HCT116 (cell line): ENCODE measurements around the gene AZIN2. TPM values are rescaled to one million over a fixed set of nuclear protein-coding genes. Genes with fewer than 3 reads are reported as not detected.
"Not testable (repeated sequence)": the region's sequence is repeated elsewhere in the genome, so short reads cannot be mapped to it uniquely, and the experiment has no call there.

Source experiments
- ATAC-seq: fragments of 200-7000 bp; cut with Tn5 transposase; 2 replicates; pipeline ENCODE4 v1.9.1; 2020; ENCODE audit warnings: mild to moderate bottlenecking, moderate library complexity
- BruUV-seq: library from RNA; stranded (reverse); fragments of 400-500 nt; replicated peaks from 2 replicates; lab custom pipeline; 2021; lab: Mats Ljungman, UMichigan
- CTCF ChIA-PET: fragments of 300-600 bp; sonication (Branson Sonifier 250); formaldehyde crosslinking; loops from one replicate; lab custom pipeline; 2021; ENCODE audit warnings: antibody characterized with exemption; lab: Charles Lee
- POLR2A ChIA-PET: fragments of 300-600, 350-600 bp; sonication (Branson Sonifier 250); formaldehyde crosslinking; loops from one replicate; lab custom pipeline; 2021; ENCODE audit warnings: antibody characterized with exemption; lab: Charles Lee
- RAD21 ChIA-PET, 2 experiments: fragments of 300-600 bp; sonication (Branson Sonifier 250); formaldehyde crosslinking; loops; one replicate each; lab custom pipeline; 2023; ENCODE audit warnings: low total read pairs in 2 of 2; ENCODE audit not compliant: uncharacterized antibody in 2 of 2, unreplicated experiment in 2 of 2, low non-redundant PET in 1 of 2; lab: Charles Lee
- DNase-seq: peaks from one replicate; pipeline ENCODE4 v3.0.0-alpha.2; 2010; ENCODE audit warnings: low read depth, low spot score
- H2AFZ ChIP-seq: fragments of 200-600 bp; shearing (Covaris generic), sonication (generic); 2 replicates; pipeline ENCODE4 v1.6.1; 2017; ENCODE audit warnings: low read depth, mixed run types, mixed read lengths, antibody characterized with exemption, low read length; ENCODE audit not compliant: poor library complexity, severe bottlenecking
- H3K27ac ChIP-seq: 2 replicates; pipeline ENCODE4 v1.5.1; 2012; ENCODE audit warnings: low read depth, low read length
- H3K27me3 ChIP-seq: fragments of 200-600 bp; sonication (generic); 2 replicates; pipeline ENCODE4 v1.6.1; 2016; ENCODE audit warnings: mixed run types, low read length, mixed read lengths; ENCODE audit not compliant: insufficient read depth
- H3K36me3 ChIP-seq, 2 experiments: fragments of 200-500 bp in 1 of 2; fragments of 200-600 bp in 1 of 2; sonication (Bioruptor generic) in 1 of 2; sonication (generic) in 1 of 2; 2 replicates each; pipeline versions ENCODE4 v1.5.1 to v1.6.1; 2014 to 2016; ENCODE audit warnings: low read length in 2 of 2, inconsistent platforms in 1 of 2, mixed read lengths in 1 of 2, mixed run types in 1 of 2; ENCODE audit not compliant: insufficient read depth in 2 of 2, control insufficient read depth in 1 of 2
- H3K4me1 ChIP-seq, 2 experiments: fragments of 200-600 bp in 1 of 2; sonication (generic) in 1 of 2; 2 replicates each; pipeline versions ENCODE4 v1.5.1 to v1.6.1; 2012 to 2017; ENCODE audit warnings: low read length in 2 of 2, inconsistent platforms in 1 of 2, mild to moderate bottlenecking in 1 of 2, mixed read lengths in 1 of 2, mixed run types in 1 of 2, moderate library complexity in 1 of 2; ENCODE audit not compliant: insufficient read depth in 2 of 2, control insufficient read depth in 1 of 2
- H3K4me2 ChIP-seq: fragments of 200-600 bp; sonication (generic); 2 replicates; pipeline ENCODE4 v1.6.1; 2017; ENCODE audit warnings: mixed run types, low read length, mixed read lengths
- H3K4me3 ChIP-seq, 2 experiments: fragments of 200-600 bp in 1 of 2; sonication (generic) in 1 of 2; replicated peaks in 1 of 2; 2 replicates each; pipeline ENCODE4 v1.5.1; 2011 to 2016; ENCODE audit warnings: low read length in 2 of 2, control low read depth in 1 of 2, low read depth in 1 of 2, mild to moderate bottlenecking in 1 of 2, mixed read lengths in 1 of 2, mixed run types in 1 of 2
- H3K79me2 ChIP-seq: fragments of 200-600 bp; sonication (generic); 2 replicates; pipeline ENCODE4 v1.6.1; 2017; ENCODE audit warnings: mild to moderate bottlenecking, mixed run types, low read length, moderate library complexity, mixed read lengths; ENCODE audit not compliant: insufficient read depth
- H3K9ac ChIP-seq: fragments of 200-600 bp; sonication (generic); 2 replicates; pipeline ENCODE4 v1.6.1; 2016; ENCODE audit warnings: low read length, mixed read lengths
- H3K9me2 ChIP-seq: fragments of 200-600 bp; sonication (generic), shearing (Covaris generic); 2 replicates; pipeline ENCODE4 v1.6.1; 2017; ENCODE audit warnings: mixed run types, mild to moderate bottlenecking, moderate library complexity; ENCODE audit not compliant: insufficient read depth
- H3K9me3 ChIP-seq, 2 experiments: fragments of 200-500 bp in 1 of 2; fragments of 200-600 bp in 1 of 2; sonication (Bioruptor generic) in 1 of 2; sonication (generic) in 1 of 2; 2 replicates each; pipeline ENCODE4 v1.6.1; 2014 to 2017; ENCODE audit warnings: low read length in 2 of 2, mixed read lengths in 2 of 2, inconsistent platforms in 1 of 2, low read depth in 1 of 2, mild to moderate bottlenecking in 1 of 2, mixed run types in 1 of 2, moderate library complexity in 1 of 2; ENCODE audit not compliant: control insufficient read depth in 1 of 2, insufficient read depth in 1 of 2
- H4K20me1 ChIP-seq: fragments of 200-600 bp; sonication (generic), shearing (Covaris generic); 2 replicates; pipeline ENCODE4 v1.6.1; 2017; ENCODE audit warnings: mixed run types, mild to moderate bottlenecking, moderate library complexity; ENCODE audit not compliant: insufficient read depth
- EZH2 ChIP-seq: fragments of 200-600 bp; sonication (generic); IDR thresholded peaks from 2 replicates; pipeline ENCODE4 v1.6.1; 2017; ENCODE audit warnings: antibody characterized with exemption, mixed run types
- EZH2phosphoT487 ChIP-seq: fragments of 200-600 bp; IDR thresholded peaks from 2 replicates; pipeline ENCODE4 v1.6.1; 2018; ENCODE audit warnings: antibody characterized with exemption, borderline replicate concordance
- POLR2AphosphoS5 ChIP-seq: IDR thresholded peaks from 2 replicates; pipeline ENCODE4 v1.6.1; 2011; ENCODE audit warnings: mild to moderate bottlenecking, low read depth, low read length, moderate library complexity
- RAD21 ChIP-seq: IDR thresholded peaks from 2 replicates; pipeline ENCODE4 v1.6.1; 2012; ENCODE audit warnings: low read depth, mild to moderate bottlenecking
- TCF7L2 ChIP-seq: IDR thresholded peaks from 2 replicates; pipeline ENCODE4 v1.7.0; 2011; ENCODE audit warnings: borderline replicate concordance, inconsistent platforms; ENCODE audit not compliant: insufficient read depth, insufficient read length; ENCODE audit errors: extremely low read depth
- intact Hi-C: fragments of 100-400 bp; cut with micrococcal nuclease; formaldehyde crosslinking; loops from 2 replicates; pipeline ENCODE4 v1.10.0; 2022
- total RNA-seq: library from RNA; stranded (reverse); gene quantifications from one replicate; pipeline ENCODE4 v1.2.1, GENCODE V29; 2021; ENCODE audit not compliant: unreplicated experiment
- TF ChIP-seq, protein P1 (sequence below): IDR thresholded peaks from 2 replicates; pipeline ENCODE4 v1.6.1; 2012; ENCODE audit warnings: low read depth

Gene AZIN2
- total RNA-seq, 1 experiment from 2014 or later, result 7.8 TPM

DNA sequence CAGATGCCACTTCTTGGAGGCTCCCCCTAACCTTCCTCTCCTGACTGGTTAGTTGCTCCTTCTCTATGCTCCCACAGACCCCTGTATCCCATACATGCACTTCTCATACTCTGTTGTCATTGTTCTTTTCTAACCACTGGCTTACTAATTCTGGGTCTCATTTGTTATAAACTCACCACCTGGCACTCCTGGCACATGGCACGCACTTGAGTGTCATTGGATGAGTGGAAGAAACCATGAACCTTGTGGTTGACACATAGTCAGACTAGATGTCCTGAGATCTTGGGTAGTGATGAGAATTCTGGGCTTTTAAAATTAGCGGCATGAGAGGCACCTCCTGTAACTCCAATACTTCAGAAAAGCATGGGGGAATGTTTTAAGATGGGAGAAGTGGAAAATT lies 51.6 kb downstream of the AZIN2 start (continued):
- TF ChIP-seq, protein P1, sequence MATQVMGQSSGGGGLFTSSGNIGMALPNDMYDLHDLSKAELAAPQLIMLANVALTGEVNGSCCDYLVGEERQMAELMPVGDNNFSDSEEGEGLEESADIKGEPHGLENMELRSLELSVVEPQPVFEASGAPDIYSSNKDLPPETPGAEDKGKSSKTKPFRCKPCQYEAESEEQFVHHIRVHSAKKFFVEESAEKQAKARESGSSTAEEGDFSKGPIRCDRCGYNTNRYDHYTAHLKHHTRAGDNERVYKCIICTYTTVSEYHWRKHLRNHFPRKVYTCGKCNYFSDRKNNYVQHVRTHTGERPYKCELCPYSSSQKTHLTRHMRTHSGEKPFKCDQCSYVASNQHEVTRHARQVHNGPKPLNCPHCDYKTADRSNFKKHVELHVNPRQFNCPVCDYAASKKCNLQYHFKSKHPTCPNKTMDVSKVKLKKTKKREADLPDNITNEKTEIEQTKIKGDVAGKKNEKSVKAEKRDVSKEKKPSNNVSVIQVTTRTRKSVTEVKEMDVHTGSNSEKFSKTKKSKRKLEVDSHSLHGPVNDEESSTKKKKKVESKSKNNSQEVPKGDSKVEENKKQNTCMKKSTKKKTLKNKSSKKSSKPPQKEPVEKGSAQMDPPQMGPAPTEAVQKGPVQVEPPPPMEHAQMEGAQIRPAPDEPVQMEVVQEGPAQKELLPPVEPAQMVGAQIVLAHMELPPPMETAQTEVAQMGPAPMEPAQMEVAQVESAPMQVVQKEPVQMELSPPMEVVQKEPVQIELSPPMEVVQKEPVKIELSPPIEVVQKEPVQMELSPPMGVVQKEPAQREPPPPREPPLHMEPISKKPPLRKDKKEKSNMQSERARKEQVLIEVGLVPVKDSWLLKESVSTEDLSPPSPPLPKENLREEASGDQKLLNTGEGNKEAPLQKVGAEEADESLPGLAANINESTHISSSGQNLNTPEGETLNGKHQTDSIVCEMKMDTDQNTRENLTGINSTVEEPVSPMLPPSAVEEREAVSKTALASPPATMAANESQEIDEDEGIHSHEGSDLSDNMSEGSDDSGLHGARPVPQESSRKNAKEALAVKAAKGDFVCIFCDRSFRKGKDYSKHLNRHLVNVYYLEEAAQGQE, result no peak
- TF ChIP-seq, all 23 proteins: peak for 0

DNA sequence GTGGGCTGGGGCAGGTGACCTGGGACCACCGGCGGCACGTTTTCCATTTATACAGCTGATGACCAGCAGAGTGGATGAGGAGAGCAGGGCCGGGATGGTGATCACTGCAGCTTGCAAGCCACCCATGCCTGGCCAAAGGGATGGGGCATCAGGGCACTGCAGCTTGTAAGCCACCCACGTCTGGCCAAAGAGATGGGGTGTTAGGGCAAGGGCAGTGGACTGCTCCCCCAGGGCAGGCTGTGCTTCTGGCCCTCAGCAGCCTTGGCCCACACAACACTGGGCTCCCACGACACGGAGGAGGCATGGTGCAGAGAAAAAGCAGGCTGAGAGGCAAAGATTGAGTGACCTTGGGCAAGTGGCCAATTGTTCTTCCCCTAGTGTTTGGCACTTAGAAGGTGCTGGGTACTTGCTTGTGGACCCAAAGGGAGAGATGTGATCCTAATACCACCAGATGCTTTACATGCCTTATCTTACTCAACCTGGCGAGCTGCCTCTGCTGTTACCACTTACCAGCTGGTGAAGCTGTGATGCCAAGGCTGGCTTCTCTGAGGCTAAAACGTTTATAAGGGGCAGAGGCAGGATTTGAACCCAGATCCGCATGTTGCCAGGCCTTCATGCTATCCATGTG lies 52.6 kb downstream of the AZIN2 start:
- ChIA-PET CTCF (no interaction called here), POLR2A (no interaction called here), RAD21 (no interaction called here)
- Histone ChIP-seq H2AFZ (no peak overlapping the region), H3K4me3 (no peak overlapping the region), H3K9me2 (no peaks in the 10 kb centered on the region), H3K36me3 (no peaks in the 10 kb centered on the region), H3K27me3 (no peaks in the 10 kb centered on the region), H3K4me2 (no peak overlapping the region), H3K9ac (no peak overlapping the region), H3K4me1 (peaks cover 0 to 2% of the 10 kb centered on the region in 2 experiments; a peak in 1 of 4 replicates), H3K9me3 (no peaks in the 10 kb centered on the region), H3K27ac (no peak overlapping the region), H4K20me1 (no peaks in the 10 kb centered on the region), H3K79me2 (no peaks in the 10 kb centered on the region)
- intact Hi-C loops, result no loop called here
- no TSS peak for BruUV-seq
- no peak for TF ChIP-seq POLR2AphosphoS5
- no peak for TF ChIP-seq EZH2
- TF ChIP-seq EZH2phosphoT487, result no peak
- no peak for TF ChIP-seq RAD21
- TF ChIP-seq TCF7L2, result no peak
- no peak for DNase-seq
- no peak for ATAC-seq

DNA sequence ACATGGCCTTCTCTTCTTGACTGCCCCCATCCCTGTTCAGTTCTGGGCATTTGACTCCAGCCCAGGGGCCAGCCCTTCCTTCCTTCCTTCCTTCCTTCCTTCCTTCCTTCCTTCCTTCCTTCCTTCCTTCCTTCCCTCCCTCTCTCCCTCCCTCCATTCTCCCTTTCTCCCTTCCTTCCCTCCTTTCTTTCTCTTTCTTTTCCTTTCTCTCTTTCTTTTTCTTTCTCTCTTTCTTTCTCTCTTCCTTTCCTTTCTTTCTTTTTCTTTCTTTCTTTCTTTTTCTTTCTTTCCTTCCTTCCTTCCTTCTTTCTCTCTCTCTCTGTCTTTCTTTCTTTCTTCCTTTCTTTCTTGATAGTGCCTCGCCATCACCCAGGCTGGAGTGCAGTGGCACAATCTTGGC lies 55.1 kb downstream of the AZIN2 start:
- H3K27me3 ChIP-seq, H3K27ac ChIP-seq, H3K9me2 ChIP-seq, H3K9ac ChIP-seq, H3K9me3 ChIP-seq, H3K36me3 ChIP-seq, RAD21 ChIA-PET, H3K79me2 ChIP-seq, H3K4me1 ChIP-seq, H3K4me3 ChIP-seq, H3K4me2 ChIP-seq, ATAC-seq, DNase-seq, H4K20me1 ChIP-seq, BruUV-seq, intact Hi-C loops, H2AFZ ChIP-seq: not testable (repeated sequence)
- POLR2A ChIA-PET, result interaction anchor here (0.9 kb wide), 1 partner anchor 9 kb away, joined by 3 read pairs; no protein-coding TSS in a partner anchor
- CTCF ChIA-PET, result interaction anchor here (0.6 to 2.0 kb wide), 2 partner anchors 9 to 16 kb away, joined by 4 to 5 read pairs; no protein-coding TSS in a partner anchor
